Measurements from ENCODE around the gene FLACC1.

FLACC1 gene

GRCh38 chr2:201280191-201281040 lies 76.7 kb downstream of the FLACC1 start:
- DNase-seq (ENCODE audit: low read depth in 2 of 2, low spot score in 1 of 2): no peak

DNA sequence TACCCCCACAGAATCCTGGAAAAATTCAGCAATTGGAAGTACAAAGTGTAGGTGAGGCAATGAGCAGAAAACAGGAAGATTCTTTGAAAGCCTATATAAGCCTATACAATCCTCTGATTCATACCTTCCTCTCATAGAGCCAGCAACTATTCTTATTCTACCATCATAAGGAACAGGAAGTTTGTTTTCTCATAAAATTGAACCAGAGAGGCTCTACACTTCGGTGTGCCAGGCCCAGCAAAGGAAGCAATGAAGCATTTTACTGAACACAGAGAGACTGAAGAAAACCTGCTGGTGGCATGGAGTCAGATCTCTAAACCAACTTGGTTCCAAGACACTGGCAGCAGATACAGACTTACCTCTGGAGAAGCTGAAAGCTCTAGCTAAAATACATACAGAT lies 78.1 kb downstream of the FLACC1 start:
- DNase-seq (ENCODE audit: low read depth in 2 of 2, low spot score in 1 of 2): no peak

DNA sequence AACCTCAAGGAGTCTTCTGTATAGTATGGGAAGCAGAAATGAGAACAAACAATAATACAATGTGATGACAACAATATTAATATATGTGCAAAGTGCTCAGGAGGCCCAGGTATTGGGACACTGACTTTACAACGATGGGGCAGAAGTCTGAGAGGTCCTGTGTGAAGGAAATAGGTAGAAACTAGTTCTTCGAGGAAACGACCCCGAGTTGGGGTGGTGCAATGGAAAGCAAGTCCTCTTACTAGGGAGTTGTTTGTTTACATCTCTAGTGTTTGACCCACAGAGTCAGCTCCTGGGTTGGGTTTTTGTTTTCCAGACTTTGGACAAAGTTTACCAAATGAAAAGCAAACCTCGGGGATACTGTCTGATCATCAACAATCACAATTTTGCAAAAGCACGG lies 80.6 kb downstream of the FLACC1 start:
- no peak for DNase-seq (ENCODE audit: low read depth in 2 of 2, low spot score in 1 of 2)

GRCh38 chr2:201275990-201276389 lies 81.2 kb downstream of the FLACC1 start:
- no peak for DNase-seq (ENCODE audit: low read depth in 2 of 2, low spot score in 1 of 2)

- DNase-seq (ENCODE audit: low read depth in 2 of 2, low spot score in 1 of 2): no peak
Measured at GRCh38 chr2:201275069-201275468, 82.1 kb downstream of the FLACC1 start.

GRCh38 chr2:201273330-201273983 lies 83.7 kb downstream of the FLACC1 start:
- no peak for DNase-seq (ENCODE audit: low read depth in 2 of 2, low spot score in 1 of 2)

DNA sequence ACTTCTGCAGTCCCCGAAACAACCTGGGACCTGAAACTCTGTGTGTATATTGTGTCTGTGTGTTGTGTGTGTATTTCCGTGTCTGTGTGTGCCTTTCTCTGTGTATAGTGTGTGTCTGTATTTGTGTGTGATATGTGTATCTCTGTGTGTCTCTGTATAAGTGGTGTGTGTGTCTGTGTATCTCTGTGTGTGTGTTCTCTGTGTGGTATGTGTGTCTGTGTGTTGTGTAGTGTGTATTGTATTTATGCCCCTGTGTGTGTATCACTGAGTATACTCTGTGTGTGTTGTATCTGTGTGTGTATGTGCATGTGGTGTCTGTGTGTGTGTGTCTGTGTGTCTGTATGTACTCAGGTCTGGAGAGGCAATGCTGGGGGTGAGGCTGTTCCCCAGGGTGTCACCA lies 85.2 kb downstream of the FLACC1 start:
- DNase-seq (ENCODE audit: low read depth in 2 of 2, low spot score in 1 of 2): no peak

GRCh38 chr2:201270293-201271001 lies 86.7 kb downstream of the FLACC1 start:
- DNase-seq (ENCODE audit: low read depth in 2 of 2, low spot score in 1 of 2): no peak

DNA sequence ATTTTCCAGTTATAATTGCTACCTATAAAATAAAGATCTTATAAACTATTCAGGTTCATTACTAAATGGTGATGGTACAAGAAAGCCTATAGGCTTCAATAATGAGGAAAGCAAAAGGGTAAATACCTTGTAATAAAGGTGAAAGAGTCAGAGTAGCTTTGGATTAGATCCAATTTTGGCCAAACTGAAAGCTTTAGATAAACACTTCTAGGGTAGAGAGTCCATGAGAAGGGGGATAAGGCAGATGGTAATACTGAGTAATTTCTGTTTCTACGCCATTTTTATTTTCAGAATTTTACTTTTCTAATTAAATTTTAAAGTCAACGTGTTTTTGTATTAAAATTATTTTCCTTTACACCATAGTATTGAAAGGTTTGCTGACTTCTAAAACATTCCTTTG lies 87.4 kb downstream of the FLACC1 start:
- no peak for DNase-seq (ENCODE audit: low read depth in 2 of 2, low spot score in 1 of 2)

DNA sequence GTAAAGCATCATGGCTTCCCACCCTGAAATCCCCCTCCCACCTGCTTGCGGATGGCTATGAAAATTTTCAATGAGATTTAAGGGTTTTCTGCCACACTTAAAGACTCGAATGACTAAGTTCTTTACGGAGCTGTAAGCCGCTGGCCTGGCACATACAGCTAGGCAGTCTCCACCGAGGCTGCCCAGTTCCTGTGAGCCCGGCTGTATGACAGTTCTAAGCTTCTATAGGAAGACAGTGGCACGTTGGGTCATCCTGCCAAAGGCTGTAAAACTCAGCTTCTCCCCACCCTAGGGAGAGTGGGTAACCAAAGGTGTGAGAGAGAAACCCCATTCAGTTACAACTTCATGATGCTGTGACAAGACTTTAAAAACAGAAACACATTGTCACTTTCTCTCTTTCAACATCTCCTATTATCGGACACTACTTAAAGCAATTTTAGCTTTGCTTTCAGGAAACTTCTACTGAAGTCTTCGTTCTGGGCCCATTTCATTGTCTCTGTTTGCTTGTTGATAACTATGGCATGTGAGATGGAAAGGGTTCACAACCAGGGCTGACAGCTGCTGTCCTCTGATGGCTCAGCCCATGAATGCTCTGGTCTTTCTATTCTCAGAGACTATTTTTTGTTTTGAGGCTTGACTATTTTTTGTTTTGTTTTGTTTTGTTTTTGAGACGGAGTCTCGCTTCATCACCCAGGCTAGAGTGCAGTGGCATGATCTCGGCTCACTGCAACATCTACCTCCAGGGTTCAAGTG lies 89.7 kb downstream of the FLACC1 start:
- no peak for DNase-seq (ENCODE audit: low read depth in 2 of 2, low spot score in 1 of 2)

- DNase-seq (ENCODE audit: low read depth in 2 of 2, low spot score in 1 of 2): no peak
Measured at GRCh38 chr2:201266629-201267028, 90.5 kb downstream of the FLACC1 start.

DNA sequence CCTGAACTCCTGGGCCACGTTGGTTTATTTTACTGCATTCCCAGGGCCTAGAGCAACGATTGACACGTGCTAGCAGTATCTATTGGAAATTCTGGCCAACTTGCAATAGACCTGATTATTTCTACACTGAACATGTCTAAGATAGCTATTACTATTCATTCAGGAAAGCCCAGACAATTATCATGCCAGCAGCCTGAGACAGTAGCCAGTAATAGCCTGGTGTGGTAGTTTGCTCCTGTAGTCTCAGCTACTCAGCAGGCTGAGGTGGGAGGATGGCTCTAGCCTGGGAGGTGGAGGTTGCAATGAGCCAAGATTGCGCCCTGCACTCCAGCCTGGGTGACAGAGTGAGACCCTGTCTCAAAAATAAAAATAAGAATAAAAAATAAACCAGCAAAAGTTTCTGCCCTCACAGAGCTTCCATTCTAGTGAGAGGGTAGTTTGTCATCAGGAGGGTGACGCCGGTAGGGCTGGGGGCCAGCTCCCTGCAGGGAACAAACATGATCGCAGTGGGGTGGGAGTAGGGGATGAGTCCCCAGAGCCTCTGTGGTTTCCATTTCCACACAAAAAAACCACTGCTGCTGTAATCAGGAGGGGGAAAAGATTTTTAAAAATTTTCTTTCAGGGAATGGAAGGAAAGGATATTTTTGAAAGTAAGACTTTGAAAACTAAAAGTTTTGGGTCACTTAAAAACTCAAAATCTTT lies 92.5 kb downstream of the FLACC1 start:
- no peak for DNase-seq (ENCODE audit: low read depth in 2 of 2, low spot score in 1 of 2)

GRCh38 chr2:201263779-201264178 lies 93.4 kb downstream of the FLACC1 start:
- no peak for DNase-seq (ENCODE audit: low read depth in 2 of 2, low spot score in 1 of 2)

- DNase-seq (ENCODE audit: low read depth in 2 of 2, low spot score in 1 of 2): no peak
Measured at GRCh38 chr2:201262718-201263117, 94.4 kb downstream of the FLACC1 start.

- DNase-seq (ENCODE audit: low read depth in 2 of 2, low spot score in 1 of 2): no peak
Measured at GRCh38 chr2:201261906-201262305, 95.2 kb downstream of the FLACC1 start.

- DNase-seq (ENCODE audit: low read depth in 2 of 2, low spot score in 1 of 2): peak in 1 of 2 donors; percentile 17
Measured at GRCh38 chr2:201261471-201261870, 95.7 kb downstream of the FLACC1 start.

GRCh38 chr2:201260302-201260800 lies 96.8 kb downstream of the FLACC1 start, which contains the start of gene CASP8:
Gene CASP8 (plus strand): TSS chr2:201260536. CDS start chr2:201266487, 5,951 bp downstream.
- DNase-seq (ENCODE audit: low read depth in 2 of 2, low spot score in 1 of 2): peak in 1 of 2 donors; percentile 31

DNA sequence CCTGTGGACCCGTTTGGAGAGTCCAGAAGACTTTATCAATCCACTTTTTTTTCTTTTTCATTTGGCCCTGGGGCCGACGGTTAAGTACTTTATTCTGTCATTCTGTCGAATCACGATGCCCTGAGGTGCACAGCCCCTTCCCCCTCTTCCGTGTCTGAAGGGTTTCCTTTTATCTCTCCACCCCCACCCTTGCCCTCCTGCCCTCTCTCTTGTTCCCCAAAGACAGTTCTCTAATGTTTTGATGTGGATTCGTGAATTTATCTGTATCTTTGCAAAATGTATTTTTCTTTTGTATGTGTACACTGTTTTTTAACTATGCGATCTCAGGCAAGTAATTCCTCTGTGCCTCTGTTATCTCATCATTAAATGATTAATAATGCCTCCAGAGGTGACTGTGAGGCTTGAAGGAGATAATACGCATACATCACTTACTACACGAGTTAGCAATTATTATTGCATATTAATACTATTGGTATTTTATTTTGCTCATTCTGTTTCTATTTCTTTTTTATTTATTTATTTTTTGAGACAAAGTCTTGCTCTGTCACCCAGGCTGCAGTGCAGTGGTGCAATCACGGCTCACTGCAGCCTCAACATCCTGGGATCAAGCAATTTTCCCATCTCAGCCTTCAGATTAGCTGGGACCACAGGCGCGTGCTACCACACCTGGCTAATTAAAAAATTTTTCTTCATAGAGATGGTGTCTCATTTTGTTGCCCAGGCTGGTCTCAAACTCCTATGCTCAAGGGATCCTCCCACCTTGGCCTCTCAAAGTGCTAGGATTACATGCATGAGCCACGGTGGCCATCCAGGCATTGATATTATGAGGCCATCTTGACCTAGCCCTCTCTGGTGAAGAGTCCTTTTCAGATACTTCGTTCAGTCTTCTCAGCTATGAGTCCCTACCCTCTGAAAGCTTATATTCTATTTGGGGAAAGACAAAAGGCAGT lies 98.2 kb downstream of the FLACC1 start:
- DNase-seq (ENCODE audit: low read depth in 2 of 2, low spot score in 1 of 2): peak in 1 of 2 donors; percentile 25

Measured in stimulated activated CD8-positive, alpha-beta memory T cell treated with anti-CD3 and anti-CD28 coated beads, Interleukin-4, amount 100 ng/mL, for 1 hour (primary cell).